Measurements from ENCODE around the gene GOLGA8N. TPM values are rescaled to one million over a fixed set of nuclear protein-coding genes. Genes with fewer than 3 reads are reported as not detected.

GOLGA8N gene
- total RNA-seq (2022; extraction: Qiagen RNA extraction; ENCODE audit: low read depth): 0.96 to 1.4 TPM (median 1.2 TPM) in 5 replicates

GRCh38 chr15:32593151-32593550 lies at the start of gene GOLGA8N:
Gene GOLGA8N (plus strand): TSS chr15:32593456.

DNA sequence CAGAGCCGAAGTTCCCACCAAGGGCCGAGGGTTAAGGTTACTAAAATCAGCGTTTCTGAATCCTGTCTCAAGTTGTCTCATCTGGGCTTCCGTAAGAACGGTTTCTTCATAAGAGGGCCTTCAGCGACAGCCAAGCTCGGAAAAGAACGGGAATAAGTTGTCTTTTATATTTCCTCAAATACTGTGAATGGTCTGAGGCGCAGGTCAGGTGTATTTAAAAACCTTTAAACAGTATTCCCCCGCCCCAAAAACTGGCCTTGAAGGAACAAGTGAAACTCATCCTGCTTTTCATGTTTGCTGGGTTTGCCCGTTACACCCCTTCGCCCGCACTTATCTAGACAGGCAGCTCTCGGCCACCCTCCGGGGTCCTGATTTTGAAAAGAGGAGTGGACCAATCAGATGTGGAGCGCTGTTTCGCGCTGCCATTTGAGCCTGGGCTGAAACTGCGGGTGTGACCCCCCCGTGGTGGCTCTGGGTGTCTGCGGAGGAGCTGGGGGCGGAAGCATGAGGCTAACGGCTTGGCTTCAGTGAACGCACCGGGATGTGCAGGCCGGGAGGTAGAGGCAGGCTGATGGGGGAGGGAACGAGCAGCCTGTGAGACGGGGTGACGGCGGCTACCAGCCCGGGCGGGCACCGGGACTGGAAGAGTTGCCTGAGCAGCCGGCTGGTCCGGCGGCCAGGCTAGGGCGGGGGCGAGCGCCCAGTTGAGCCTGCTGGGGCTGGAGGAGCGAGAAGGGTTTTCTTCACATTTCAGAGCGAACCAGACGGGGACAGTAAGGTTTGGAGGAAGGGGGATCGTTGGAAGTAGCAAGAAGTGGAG lies 22.0 kb downstream of the GOLGA8N start, which contains the start of gene ARHGAP11A:
Gene ARHGAP11A (plus strand): TSS at position 454 of the 820 bp plus-strand sequence. CDS start 708 bp downstream, outside the sequence.

DNA sequence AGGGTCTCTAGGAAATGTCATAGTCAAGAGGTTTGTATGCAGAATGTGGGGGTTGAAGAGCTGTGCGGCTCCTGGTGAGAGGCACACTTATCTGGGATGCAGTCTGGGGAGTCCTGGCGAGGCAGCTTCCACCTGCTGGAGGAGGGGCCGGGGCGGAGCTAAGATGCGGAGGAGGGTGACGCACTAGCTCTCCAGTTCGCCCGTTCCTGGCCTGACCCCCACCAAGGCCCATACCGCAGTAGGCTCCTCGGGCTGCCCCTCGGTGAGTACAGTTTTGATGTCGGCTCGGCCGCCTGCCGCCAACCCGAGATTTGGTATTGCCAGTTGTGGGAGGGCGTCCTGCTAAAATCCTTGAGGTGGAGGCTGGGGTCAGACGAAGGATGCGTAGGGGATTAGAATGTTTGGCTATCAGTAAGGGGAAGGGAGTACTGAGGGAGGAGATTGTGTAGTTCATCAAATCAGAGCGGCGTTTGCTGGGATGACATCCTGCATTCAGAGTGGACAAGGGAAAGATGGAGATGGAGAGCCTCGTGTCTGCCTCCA lies 48.3 kb downstream of the GOLGA8N start, which contains the start of gene SCG5:
Gene SCG5 (plus strand): TSS at position 194 of the 543 bp plus-strand sequence. CDS start 1,883 bp downstream, outside the sequence.

Other genes with a start within 250 kb of the GOLGA8N start
- gene GOLGA8K, start 190.2 kb upstream of the GOLGA8N start, total RNA-seq (2022; extraction: Qiagen RNA extraction; ENCODE audit: low read depth): 0.29 to 0.96 TPM (median 0.73 TPM) in 5 replicates
- 0.21 to 0.50 TPM (median 0.29 TPM) in 5 replicates for gene GOLGA8O, start 137.8 kb upstream of the GOLGA8N start, total RNA-seq (2022; extraction: Qiagen RNA extraction; ENCODE audit: low read depth)
- 51.9 to 115 TPM (median 77.3 TPM) in 5 replicates for gene ARHGAP11A, start 22.0 kb downstream of the GOLGA8N start, total RNA-seq (2022; extraction: Qiagen RNA extraction; ENCODE audit: low read depth)
- 2.1 to 2.6 TPM (median 2.3 TPM) in 5 replicates for gene SCG5, start 48.3 kb downstream of the GOLGA8N start, total RNA-seq (2022; extraction: Qiagen RNA extraction; ENCODE audit: low read depth)
- 6.6 to 19.2 TPM (median 7.8 TPM) in 5 replicates for gene GREM1, start 124.5 kb downstream of the GOLGA8N start, total RNA-seq (2022; extraction: Qiagen RNA extraction; ENCODE audit: low read depth)

All from A549 treated with CpdA at 1 μM for 4 hours (cell line).